Karpas-422 (cell line): ENCODE results near the gene JAKMIP1. TPM values are rescaled to one million over a fixed set of nuclear protein-coding genes. Genes with fewer than 3 reads are reported as not detected.

ENCODE experiments used
- DNase-seq: peaks from one replicate; pipeline ENCODE4 v3.0.0-alpha.2; 2015
- H2AFZ ChIP-seq: fragments of 200-600 bp; sonication (generic); 2 replicates; pipeline ENCODE4 v1.6.1; 2014; ENCODE audit warnings: antibody characterized with exemption, low read length, mixed read lengths
- H3K27ac ChIP-seq: fragments of 200-600 bp; sonication (generic); 2 replicates; pipeline ENCODE4 v1.5.1; 2014; ENCODE audit warnings: mild to moderate bottlenecking, low read length, moderate library complexity
- H3K27me3 ChIP-seq: fragments of 200-600 bp; sonication (generic); 2 replicates; pipeline ENCODE4 v1.6.1; 2014; ENCODE audit warnings: low read length, mixed read lengths
- H3K36me3 ChIP-seq: fragments of 200-600 bp; sonication (generic); 2 replicates; pipeline ENCODE4 v1.6.1; 2014; ENCODE audit warnings: low read length, mixed read lengths; ENCODE audit not compliant: insufficient read depth
- H3K4me1 ChIP-seq: fragments of 200-600 bp; sonication (generic); 2 replicates; pipeline ENCODE4 v1.6.1; 2014; ENCODE audit warnings: mild to moderate bottlenecking, low read length, mixed read lengths
- H3K4me2 ChIP-seq: fragments of 200-600 bp; sonication (generic); 2 replicates; pipeline ENCODE4 v1.6.1; 2014; ENCODE audit warnings: low read length, low read depth, mild to moderate bottlenecking; ENCODE audit not compliant: poor library complexity, severe bottlenecking
- H3K4me3 ChIP-seq: fragments of 200-600 bp; sonication (generic); 2 replicates; pipeline ENCODE4 v1.5.1; 2014; ENCODE audit warnings: mild to moderate bottlenecking, antibody characterized with exemption, low read length, mixed read lengths
- H3K79me2 ChIP-seq: fragments of 200-600 bp; sonication (generic); 2 replicates; pipeline ENCODE4 v1.6.1; 2014; ENCODE audit warnings: mild to moderate bottlenecking, low read length, mixed read lengths
- H3K9ac ChIP-seq: fragments of 200-600 bp; sonication (generic); 2 replicates; pipeline ENCODE4 v1.6.0; 2014; ENCODE audit warnings: low read length
- H3K9me2 ChIP-seq: fragments of 200-600 bp; sonication (generic), shearing (Covaris generic); replicated peaks from 2 replicates; pipeline ENCODE4 v1.6.0; 2014; ENCODE audit warnings: mild to moderate bottlenecking, low read length, moderate library complexity; ENCODE audit not compliant: insufficient read depth
- H3K9me3 ChIP-seq: fragments of 300-700, 200-600 bp; sonication (generic); 2 replicates; pipeline ENCODE4 v1.6.1; 2014; ENCODE audit warnings: low read length, mixed read lengths
- H4K20me1 ChIP-seq: fragments of 200-600 bp; sonication (generic); 2 replicates; pipeline ENCODE4 v1.6.1; 2014; ENCODE audit warnings: mild to moderate bottlenecking, antibody characterized with exemption, low read length, low read depth; ENCODE audit not compliant: insufficient read depth
- total RNA-seq: library from RNA; depleted of rRNA; stranded (reverse); fragments of >200 nt; shearing (Covaris generic); gene quantifications from 2 replicates; pipeline ENCODE4 v1.2.3, GENCODE V29; 2014; ENCODE audit warnings: low replicate concordance

JAKMIP1 gene
- total RNA-seq, 1 experiment from 2014 or later = not detected

DNA sequence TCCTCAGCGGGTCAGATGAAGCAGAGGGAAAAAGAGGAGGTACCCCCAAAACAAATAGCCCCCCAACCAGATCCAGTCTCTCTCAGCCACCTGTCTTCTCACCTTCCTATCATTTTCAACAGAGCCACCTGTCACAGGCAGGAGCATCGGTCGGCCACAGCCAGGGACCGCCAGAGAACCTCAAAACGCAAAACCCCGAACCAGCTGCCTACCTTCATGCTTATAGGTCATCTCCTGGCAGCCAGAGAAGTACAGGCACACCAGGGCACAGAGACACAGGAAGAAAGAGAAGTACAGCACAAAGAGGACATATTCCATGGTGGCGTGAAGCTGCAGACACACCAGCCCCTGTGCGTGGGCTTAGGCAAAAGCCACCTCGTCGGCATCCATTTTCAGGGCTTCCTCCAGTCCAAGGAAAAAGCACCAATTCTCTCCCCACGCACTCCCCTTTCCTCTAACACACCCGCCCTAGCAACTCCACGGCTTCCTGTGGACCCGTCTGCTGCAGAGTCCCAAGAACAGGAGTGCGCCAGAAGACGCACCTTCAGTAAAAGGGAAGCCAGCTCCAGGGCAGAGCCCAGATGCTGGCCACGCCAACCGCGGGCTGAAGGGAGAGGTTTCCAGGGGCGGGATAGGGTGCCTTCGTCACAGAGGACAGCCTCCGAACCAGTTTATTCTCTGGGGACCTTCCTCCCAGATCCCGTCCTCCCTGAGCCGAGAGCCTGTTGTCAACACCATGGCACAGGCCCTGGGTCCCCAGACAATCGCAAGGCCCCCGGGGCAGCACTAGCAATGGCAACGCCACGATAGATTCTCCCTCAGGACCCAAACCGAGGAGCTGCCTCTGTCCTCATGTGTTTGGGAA, 130.3 kb downstream of the JAKMIP1 start:
- Histone ChIP-seq H3K4me2 (no peak overlapping the region), H3K9me3 (no peaks in the 10 kb centered on the region), H4K20me1 (no peaks in the 10 kb centered on the region), H3K27ac (no peak overlapping the region), H3K27me3 (no peaks in the 10 kb centered on the region; the same call in 1 of the 2 replicates), H2AFZ (no peak overlapping the region), H3K79me2 (no peaks in the 10 kb centered on the region), H3K4me3 (no peak overlapping the region), H3K4me1 (no peaks in the 10 kb centered on the region), H3K9me2 (no peaks in the 10 kb centered on the region), H3K9ac (no peak overlapping the region), H3K36me3 (no peaks in the 10 kb centered on the region)
- no peak for DNase-seq

DNA sequence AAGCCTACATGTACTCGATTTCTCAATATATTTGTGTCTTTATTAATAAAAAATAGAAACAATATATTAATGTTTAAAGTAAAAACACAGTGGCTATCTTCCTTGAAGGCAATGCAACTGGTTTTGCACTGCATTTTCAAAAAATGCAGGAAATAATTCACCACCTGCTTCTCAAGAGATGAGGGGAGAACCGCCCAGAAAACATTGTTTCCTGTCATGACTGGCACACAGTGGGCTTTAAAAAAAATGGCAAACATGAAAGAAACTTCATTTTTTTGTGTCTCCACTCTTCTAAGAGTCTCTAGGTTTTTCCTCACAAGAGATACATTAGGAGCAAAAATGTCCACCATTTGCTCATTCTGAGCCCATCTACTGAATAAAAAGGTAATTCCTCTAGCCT, 131.4 kb downstream of the JAKMIP1 start:
- Histone ChIP-seq H3K9ac (no peak overlapping the region), H3K9me2 (no peaks in the 10 kb centered on the region), H3K79me2 (no peaks in the 10 kb centered on the region), H3K9me3 (no peaks in the 10 kb centered on the region), H3K36me3 (no peaks in the 10 kb centered on the region), H2AFZ (no peak overlapping the region), H3K4me3 (no peak overlapping the region), H3K4me2 (no peak overlapping the region), H3K4me1 (no peaks in the 10 kb centered on the region), H4K20me1 (no peaks in the 10 kb centered on the region), H3K27me3 (no peaks in the 10 kb centered on the region; the same call in 1 of the 2 replicates), H3K27ac (no peak overlapping the region)
- DNase-seq = no peak

DNA sequence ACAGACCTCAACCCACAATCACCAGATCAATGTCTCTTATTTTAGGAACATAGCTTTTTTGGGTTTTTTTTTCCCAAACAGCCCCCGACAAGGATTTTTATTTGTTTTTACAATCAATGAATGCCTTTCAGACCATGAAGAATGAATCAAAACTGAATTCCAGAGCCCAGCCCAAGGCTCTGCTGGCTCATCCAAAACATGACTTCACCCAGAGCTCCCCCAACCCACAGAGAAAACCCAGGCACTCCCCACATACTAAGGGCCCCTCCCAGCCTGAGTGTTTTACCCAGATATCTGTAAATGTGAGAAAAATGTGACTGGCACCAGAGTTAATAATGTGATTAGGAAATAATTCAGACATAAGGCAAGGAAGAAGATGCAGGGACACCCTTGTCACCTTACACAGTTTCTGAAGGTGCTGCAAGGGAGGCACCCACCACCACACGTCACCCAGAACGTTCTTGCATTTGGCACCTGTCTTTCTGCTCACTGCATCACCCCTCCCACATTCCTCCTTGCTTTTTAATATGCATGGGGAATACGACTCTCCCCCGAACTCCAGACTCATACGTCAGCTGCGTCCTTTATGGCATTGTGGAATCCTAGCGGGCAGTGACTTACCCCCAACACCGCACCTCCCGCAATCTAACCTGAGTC, 134.3 kb downstream of the JAKMIP1 start:
- H3K27me3 ChIP-seq = no peaks in the 10 kb centered on the region; the same call in 1 of the 2 replicates
- H3K9ac ChIP-seq = no peak overlapping the region

DNA sequence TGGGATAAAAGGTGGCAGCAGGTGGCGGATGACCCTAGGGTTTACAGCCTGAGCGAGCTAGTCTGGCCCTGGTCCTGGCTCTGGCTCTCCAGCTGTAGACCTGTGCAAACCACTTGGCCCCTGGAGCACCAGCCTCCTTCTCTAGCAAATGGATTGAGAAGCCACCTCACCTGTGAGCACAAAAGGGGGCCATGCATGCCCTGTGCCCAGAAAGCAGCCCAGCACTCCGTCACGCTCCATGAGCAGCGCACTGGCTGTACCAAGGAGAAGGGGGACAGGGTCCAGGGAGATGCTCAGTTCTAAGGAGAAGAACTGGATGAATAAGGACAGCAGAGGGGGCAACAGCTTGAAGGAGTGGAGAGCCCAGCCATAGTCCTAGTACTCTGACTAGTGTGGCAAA, 135.2 kb downstream of the JAKMIP1 start:
- Histone ChIP-seq H3K4me1 (no peaks in the 10 kb centered on the region), H2AFZ (no peak overlapping the region), H3K9ac (no peak overlapping the region), H3K4me3 (no peak overlapping the region), H4K20me1 (no peaks in the 10 kb centered on the region), H3K9me2 (no peaks in the 10 kb centered on the region), H3K36me3 (no peaks in the 10 kb centered on the region), H3K4me2 (no peak overlapping the region), H3K79me2 (no peaks in the 10 kb centered on the region), H3K9me3 (no peaks in the 10 kb centered on the region), H3K27ac (no peak overlapping the region), H3K27me3 (no peaks in the 10 kb centered on the region; the same call in 1 of the 2 replicates)
- DNase-seq = no peak

More for the DNA sequence above, 134.3 kb downstream of the JAKMIP1 start:
- H3K36me3 ChIP-seq = no peaks in the 10 kb centered on the region
- no peak overlapping the region for H3K4me3 ChIP-seq
- H4K20me1 ChIP-seq = no peaks in the 10 kb centered on the region
- H3K9me3 ChIP-seq = no peaks in the 10 kb centered on the region
- H3K9me2 ChIP-seq = no peaks in the 10 kb centered on the region
- H2AFZ ChIP-seq = no peak overlapping the region
- DNase-seq = no peak
- H3K4me1 ChIP-seq = no peaks in the 10 kb centered on the region
- no peaks in the 10 kb centered on the region for H3K79me2 ChIP-seq
- H3K4me2 ChIP-seq = no peak overlapping the region
- H3K27ac ChIP-seq = no peak overlapping the region

DNA sequence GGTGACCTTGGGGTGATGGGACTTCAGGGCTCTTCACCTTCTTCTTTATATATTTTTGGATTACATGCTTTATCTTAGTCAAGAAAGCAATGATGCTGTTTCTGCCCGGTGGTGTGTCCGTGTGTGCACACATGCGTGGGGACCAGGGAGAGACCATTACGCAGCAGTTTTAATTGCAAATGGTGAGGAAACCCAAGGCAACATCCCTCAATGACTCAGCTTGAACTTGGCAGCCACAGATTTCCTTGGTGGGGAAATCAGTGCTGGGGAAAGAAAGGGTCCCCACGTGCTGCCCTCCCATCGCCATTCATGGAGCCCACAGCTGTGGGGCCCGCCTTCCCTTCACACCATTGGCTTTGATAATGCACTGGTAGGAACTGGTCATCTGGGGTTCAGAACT, 136.0 kb downstream of the JAKMIP1 start:
- DNase-seq = no peak
- no peak overlapping the region for H3K9ac ChIP-seq
- H3K79me2 ChIP-seq = no peaks in the 10 kb centered on the region
- H4K20me1 ChIP-seq = no peaks in the 10 kb centered on the region
- H3K4me2 ChIP-seq = no peak overlapping the region
- no peaks in the 10 kb centered on the region for H3K4me1 ChIP-seq
- no peaks in the 10 kb centered on the region for H3K9me2 ChIP-seq
- H3K4me3 ChIP-seq = no peak overlapping the region
- no peaks in the 10 kb centered on the region; the same call in 1 of the 2 replicates for H3K27me3 ChIP-seq
- no peak overlapping the region for H3K27ac ChIP-seq
- H3K36me3 ChIP-seq = no peaks in the 10 kb centered on the region
- no peak overlapping the region for H2AFZ ChIP-seq
- peaks cover 4% of the 10 kb centered on the region; the same call in 1 of the 2 replicates for H3K9me3 ChIP-seq

DNA sequence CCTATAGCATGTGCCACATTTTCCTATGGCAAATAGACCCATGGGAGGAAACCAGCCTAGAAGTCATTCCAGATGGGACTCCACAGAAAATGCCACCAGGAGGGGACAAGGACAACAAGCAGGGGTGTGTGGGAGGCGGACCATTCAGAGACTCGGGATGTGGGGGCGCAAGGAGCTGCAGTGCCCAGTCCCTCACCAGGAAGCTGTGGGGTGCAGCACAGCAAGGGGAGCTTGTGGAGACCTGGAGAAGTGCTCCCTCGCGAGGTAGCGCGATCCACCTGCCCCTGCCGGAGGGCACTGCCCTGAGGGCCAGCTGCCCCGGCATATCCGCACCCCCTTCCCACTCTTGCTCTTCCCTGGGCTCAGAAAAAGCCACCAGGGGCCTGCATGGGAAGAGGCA, 136.7 kb downstream of the JAKMIP1 start:
- no peaks in the 10 kb centered on the region for H3K36me3 ChIP-seq
- H3K4me3 ChIP-seq = no peak overlapping the region
- H3K4me2 ChIP-seq = no peak overlapping the region
- H2AFZ ChIP-seq = no peak overlapping the region
- no peaks in the 10 kb centered on the region for H4K20me1 ChIP-seq
- no peaks in the 10 kb centered on the region; the same call in 1 of the 2 replicates for H3K27me3 ChIP-seq
- no peaks in the 10 kb centered on the region for H3K9me2 ChIP-seq
- DNase-seq = no peak
- no peaks in the 10 kb centered on the region for H3K4me1 ChIP-seq
- peaks cover 10% of the 10 kb centered on the region for H3K9me3 ChIP-seq
- H3K79me2 ChIP-seq = no peaks in the 10 kb centered on the region
- no peak overlapping the region for H3K27ac ChIP-seq
- no peak overlapping the region for H3K9ac ChIP-seq

DNA sequence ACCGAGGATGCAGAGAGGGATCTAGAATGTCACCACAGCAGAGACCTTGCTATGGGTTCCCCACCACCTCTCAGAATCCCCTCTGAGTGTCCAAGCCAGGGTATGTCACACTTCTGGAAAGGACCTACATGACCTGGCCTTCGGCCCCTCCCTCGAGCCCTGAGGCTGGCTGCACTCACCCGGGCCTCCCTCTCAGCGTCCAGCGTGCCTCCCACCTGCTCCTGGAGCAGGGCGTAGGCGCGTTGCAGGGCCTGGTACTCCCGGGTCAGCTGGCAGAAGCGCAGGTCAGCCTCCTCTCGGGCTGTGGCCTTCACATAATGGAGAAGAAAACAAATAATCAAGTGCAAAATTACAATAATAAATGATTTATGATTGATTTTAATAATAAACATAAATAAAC, 138.2 kb downstream of the JAKMIP1 start:
- Histone ChIP-seq H3K9me3 (peaks cover 24% of the 10 kb centered on the region), H3K79me2 (no peaks in the 10 kb centered on the region), H3K4me1 (no peaks in the 10 kb centered on the region), H3K27me3 (no peaks in the 10 kb centered on the region; the same call in 1 of the 2 replicates), H3K4me3 (no peak overlapping the region), H3K36me3 (no peaks in the 10 kb centered on the region; the same call in 1 of the 2 replicates), H3K9me2 (no peaks in the 10 kb centered on the region), H3K9ac (no peak overlapping the region), H3K4me2 (no peak overlapping the region), H3K27ac (no peak overlapping the region), H2AFZ (no peak overlapping the region), H4K20me1 (no peaks in the 10 kb centered on the region)
- DNase-seq = no peak

DNA sequence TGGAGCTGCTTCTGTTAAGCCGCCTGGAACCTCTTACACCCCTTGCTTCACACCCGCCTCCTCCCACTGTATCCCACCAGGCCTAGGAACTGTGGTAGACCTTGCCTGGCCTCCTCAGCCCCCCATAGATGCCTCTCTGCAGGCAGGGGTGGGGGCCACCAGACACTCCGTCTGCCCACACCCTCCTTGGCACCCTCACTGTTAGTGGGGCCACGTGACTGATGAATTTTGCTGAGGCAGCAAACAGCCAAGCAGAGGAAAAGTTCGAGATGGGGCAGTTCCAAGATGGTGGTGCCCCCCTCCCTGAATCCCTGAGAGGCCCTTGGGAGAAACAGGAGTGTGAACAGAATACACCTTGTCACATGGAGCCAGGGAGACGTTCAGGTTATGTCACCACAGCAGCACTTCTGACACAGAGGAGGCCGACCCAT, 141.0 kb downstream of the JAKMIP1 start:
- Histone ChIP-seq H2AFZ (no peak overlapping the region), H3K4me1 (no peaks in the 10 kb centered on the region), H4K20me1 (no peaks in the 10 kb centered on the region), H3K9ac (no peak overlapping the region), H3K4me3 (no peak overlapping the region), H3K9me2 (no peaks in the 10 kb centered on the region), H3K27ac (no peak overlapping the region), H3K36me3 (no peaks in the 10 kb centered on the region; the same call in 1 of the 2 replicates), H3K9me3 (peaks cover 35% of the 10 kb centered on the region), H3K4me2 (no peak overlapping the region), H3K27me3 (no peaks in the 10 kb centered on the region), H3K79me2 (no peaks in the 10 kb centered on the region)
- no peak for DNase-seq
